Posterior vena cava (tissue), 2 donors: Measurements from ENCODE around the gene CYGB. TPM values are rescaled to one million over a fixed set of nuclear protein-coding genes. Genes with fewer than 3 reads are reported as not detected.
"Not testable (repeated sequence)": the region's sequence is repeated elsewhere in the genome, so short reads cannot be mapped to it uniquely, and the experiment has no call there.

Source experiments
- DNase-seq: peaks from one replicate; pipeline ENCODE4 v3.0.0-alpha.2; 2020; ENCODE audit warnings: low spot score
- intact Hi-C, 2 donors: fragments of 100-400 bp; cut with DNase I; formaldehyde crosslinking; loops; one replicate each; pipeline versions ENCODE4 v1.14.1 to v1.14.2; 2022 to 2023
- total RNA-seq, 2 donors: library from RNA; stranded (reverse); fragmentation: NEBNext Ultra II Directional; extraction: Animal tissue kit (Norgen Biotek cat#: 25700); gene quantifications; one replicate each; pipeline ENCODE4 v1.2.1, GENCODE V29; 2021
- donor health status: DM: yes; HTN: yes; CAD: no.
- donor health status: DM: yes; HTN: yes; CAD: no.

The CYGB gene
- total RNA-seq, 2 donors from 2014 or later: 16.3 to 24.5 TPM

DNA sequence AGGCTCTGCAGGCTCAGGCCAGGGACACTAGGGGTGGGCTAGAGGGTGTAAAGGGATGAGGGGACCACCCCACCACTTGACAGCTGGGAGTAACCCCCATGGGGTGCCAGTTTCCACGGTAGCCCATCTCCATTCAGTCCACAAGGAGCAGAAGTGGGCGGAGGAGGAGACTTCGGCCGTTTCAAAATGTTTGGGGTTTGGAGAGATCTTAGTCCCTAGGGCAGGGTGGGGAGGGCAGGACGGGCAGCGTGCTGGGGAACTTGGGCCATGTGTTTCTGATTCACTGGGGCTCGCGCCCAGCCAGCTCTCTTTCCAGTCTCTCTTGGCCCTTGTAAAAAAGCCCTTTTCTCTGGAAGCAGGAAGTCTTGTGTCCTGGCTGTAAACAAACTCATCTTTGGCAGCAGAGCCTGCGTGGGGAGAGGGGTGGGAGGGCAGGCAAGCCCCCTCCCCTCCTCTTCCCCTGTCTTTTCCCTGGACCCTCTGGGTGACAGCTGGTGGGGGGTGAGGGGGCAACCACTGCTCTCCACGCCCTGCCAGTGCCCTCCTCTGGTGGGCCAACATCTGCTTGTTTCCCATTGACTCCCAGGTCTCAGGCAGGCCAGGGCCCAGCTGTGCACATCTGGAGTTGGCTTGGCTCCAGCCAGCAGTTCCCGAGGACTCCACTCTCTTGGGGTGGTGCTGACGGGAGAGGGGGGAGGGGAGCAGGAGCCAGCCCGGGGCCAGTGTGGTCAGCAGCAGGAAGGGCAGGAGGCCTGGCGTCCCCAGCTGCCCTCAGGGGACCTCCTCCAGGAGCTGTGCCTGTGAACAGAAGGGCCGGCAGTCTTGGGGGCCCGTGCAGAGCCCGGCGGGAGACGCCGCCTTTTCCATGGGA lies 8.1 kb downstream of the CYGB start:
- peak; percentile 95 for DNase-seq
- intact Hi-C loops: loop anchor here in 1 of 2 donors (10.0 kb wide), 1 partner anchor 95 kb away; no protein-coding TSS in a partner anchor

DNA sequence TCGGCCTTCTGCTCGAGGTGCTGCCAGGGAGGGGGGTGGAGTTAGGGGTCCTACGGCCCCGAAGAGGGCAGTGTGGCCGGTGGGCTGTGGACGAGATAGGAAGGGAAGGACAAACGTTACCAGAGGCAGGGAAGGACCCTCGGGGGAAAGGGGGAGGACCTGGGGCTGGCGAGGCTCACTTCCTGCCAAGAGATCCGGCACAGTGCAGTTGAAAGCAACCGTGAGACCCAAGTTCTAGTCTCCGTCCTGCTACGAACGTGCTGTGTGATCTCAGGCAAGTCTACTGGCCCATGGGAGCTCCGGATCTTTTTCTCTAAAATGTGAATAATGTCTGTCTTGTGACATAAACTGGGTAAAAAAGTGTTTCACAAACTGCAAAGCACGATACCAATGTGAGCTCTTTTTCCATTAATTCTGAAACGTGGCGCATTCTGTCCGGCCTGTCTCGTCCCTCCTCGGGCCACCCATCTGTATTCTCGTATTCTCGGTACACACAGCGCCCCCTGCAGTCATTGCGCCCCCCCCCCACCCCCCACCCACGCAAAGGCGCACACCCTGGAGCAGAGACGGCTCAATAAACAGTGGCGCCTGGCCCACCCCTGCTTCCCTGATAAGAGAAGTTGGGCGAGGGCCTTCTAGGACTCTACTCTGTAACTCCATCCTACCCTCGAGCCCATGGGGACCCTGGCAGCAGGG lies 8.8 kb downstream of the CYGB start:
- DNase-seq: peak; percentile 88
- intact Hi-C loops: loop anchor here in 1 of 2 donors (10.0 kb wide), 1 partner anchor 96 kb away; no protein-coding TSS in a partner anchor

- intact Hi-C loops: loop anchor here in 1 of 2 donors (10.0 kb wide), 1 partner anchor 97 kb away; no protein-coding TSS in a partner anchor
- DNase-seq: peak; percentile 81
These were observed 9.4 kb downstream of the CYGB start for GRCh38 chr17:76528156-76528527.

DNA sequence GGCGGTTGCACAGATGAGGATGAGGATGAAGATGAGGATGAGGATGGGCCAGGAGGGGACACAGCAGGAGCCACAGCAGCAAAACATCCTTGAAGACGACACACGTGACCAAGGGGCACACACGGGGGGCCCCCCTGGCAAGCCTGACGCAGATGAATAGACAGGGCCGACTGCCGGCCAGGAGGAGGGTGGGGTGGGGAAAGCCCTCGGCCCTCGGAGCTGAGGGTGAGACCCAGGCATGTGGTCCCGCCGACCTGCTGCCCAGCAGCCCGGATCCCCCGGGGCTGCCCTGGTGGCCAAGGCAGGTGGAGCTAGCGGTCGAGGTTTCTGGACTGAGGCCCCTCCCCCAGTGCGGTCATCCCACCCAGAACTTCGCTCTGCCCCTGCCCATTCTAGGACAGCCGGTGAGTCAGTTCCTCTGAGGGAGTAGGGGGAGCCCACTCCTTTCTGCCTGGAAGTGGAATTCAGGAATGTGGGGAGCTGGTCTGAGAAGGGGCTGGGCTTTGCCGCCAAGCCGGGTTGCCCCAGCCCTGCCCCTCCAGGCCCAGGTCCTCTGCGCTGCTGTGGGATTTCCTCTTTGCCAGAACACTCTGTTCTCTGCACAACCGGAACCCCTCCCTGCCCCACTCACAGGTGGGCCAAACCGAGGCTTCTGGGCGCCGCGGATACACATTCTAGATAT lies 9.9 kb downstream of the CYGB start:
- intact Hi-C loops: loop anchor here in 1 of 2 donors (10.0 kb wide), 1 partner anchor 97 kb away; no protein-coding TSS in a partner anchor
- DNase-seq: peak; percentile 86

- not testable (repeated sequence) for DNase-seq
- intact Hi-C loops: loop anchor here in 1 of 2 donors (10.0 kb wide), 1 partner anchor 98 kb away; no protein-coding TSS in a partner anchor
These were observed 10.5 kb downstream of the CYGB start for GRCh38 chr17:76527016-76527415.

GRCh38 chr17:76525513-76525833 lies 12.0 kb downstream of the CYGB start:
- DNase-seq: not testable (repeated sequence)
- intact Hi-C loops: loop anchor here in 1 of 2 donors (10.0 kb wide), 1 partner anchor 99 kb away; no protein-coding TSS in a partner anchor

DNA sequence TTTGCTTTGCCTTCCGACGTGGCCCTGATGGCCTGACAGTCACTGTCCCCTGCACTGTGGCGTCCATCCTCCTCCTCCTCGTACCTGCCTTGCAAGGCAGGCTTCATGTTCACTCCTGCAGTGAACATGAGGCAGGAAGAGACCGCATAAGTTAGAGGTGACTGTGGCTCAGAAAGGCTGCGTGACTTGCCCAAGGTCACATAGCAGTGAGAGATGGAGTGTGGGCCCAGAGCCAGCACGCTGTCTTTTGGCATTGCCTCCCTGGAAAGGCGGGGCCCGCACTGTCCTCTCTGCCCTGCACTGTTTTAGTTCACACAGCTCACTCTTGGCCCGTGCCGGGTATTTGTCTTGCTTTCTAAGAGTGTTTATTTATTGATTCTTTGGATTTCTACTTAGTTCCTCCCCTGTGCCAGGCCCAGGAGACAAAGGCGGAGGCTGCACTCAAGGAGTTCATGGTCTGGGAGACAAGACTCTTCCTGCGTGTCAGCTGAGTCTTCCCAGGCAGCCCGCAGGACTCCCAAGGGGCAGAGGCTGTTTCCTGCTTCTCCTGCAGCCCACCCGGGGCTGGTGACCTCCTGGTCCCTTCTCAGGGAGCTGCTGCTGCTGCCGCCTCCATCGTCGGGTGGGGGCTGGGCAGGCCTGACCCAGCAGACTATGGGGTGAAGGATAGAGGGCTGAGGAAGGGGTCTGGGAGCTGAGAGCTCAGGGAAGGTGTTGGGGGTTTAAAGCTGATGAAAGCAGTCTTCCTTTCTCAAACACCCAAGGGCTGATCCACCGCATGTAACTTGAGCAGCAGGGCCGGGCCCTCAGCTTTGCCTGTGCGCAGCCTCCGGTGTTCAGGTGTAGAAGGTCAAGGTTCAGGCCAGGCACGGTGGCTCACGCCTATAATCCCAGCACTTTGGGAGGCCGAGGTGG lies 12.7 kb downstream of the CYGB start:
- intact Hi-C loops: loop anchor here in 1 of 2 donors (10.0 kb wide), 1 partner anchor 100 kb away; no protein-coding TSS in a partner anchor
- peak; percentile 86 for DNase-seq

- intact Hi-C loops: loop anchor here in 1 of 2 donors (10.0 kb wide), 1 partner anchor 101 kb away; no protein-coding TSS in a partner anchor
- peak; percentile 93 for DNase-seq
These were observed 14.1 kb downstream of the CYGB start for GRCh38 chr17:76523084-76524037.

DNA sequence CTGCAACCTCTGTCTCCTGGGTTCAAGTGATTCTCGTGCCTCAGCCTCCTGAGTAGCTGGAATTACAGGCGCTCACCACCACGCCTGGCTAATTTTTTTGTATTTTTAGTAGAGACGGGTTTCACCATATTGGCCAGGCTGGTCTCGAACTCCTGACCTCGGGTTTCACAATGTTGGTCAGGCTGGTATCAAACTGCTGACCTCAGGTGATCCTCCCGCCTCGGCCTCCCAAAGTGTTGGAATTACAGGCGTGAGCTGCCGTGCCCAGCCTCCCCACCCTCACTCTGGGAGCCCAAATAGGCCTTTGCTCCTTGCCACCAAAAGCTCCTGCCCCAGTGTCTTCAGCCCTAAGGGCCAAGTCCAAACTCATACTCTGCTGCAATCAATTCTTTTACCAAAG lies 15.8 kb downstream of the CYGB start:
- intact Hi-C loops: loop anchor here in 1 of 2 donors (10.0 kb wide), 1 partner anchor 103 kb away; no protein-coding TSS in a partner anchor
- not testable (repeated sequence) for DNase-seq

- DNase-seq: peak; percentile 64
- intact Hi-C loops: loop anchor here in 1 of 2 donors (10.0 kb wide), 1 partner anchor 104 kb away; no protein-coding TSS in a partner anchor
These were observed 16.2 kb downstream of the CYGB start for GRCh38 chr17:76521262-76521661.

DNA sequence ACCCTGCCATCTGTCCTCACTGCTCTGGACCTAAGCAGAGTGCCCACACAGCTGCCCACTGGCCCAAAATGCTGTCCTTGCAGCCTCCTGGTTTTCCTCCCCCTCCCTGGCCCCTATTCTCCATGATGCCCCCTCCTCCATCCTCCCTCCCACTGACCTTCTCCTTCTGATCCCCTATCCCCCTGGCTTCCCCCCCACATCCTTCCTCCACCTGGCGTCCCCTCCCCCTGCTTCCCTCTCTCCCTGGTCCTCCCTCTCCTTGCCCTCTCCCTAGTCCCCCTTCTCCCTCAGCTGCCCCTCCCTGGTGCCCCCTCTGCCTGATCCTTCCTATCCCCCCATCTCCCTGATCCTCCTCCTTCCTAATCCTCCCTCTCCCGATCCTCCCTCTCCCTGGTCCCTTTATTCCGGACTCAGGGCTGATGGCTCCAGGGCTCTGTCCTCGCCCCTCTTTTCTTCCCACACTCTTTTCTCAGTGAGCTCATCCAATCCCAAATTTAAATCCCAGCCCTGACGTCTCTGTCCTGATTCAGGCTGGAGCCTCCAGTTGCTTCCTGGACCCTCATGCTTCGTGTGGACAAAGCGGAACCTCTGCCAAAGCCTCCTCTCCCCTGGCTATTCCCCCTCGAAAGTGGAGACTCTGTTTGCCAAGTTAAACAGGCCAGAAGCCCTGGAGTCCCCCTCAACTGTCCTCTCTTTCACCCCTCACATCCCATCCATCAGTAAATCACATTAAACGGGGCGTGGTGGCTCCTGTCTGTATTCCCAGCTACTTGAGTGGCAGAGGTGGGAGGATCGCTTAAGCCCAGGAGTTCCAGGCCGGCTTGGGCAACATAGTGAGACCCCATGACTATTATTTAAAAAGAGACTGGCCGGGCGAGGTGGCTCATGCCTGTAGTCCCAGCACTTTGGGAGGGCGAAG lies 18.2 kb downstream of the CYGB start:
- intact Hi-C loops: no loop called here

GRCh38 chr17:76517638-76518038 lies 19.9 kb downstream of the CYGB start:
- intact Hi-C loops: no loop called here
- peak; percentile 78 for DNase-seq

More for the DNA sequence above, 18.2 kb downstream of the CYGB start:
- peak; percentile 49 for DNase-seq

DNA sequence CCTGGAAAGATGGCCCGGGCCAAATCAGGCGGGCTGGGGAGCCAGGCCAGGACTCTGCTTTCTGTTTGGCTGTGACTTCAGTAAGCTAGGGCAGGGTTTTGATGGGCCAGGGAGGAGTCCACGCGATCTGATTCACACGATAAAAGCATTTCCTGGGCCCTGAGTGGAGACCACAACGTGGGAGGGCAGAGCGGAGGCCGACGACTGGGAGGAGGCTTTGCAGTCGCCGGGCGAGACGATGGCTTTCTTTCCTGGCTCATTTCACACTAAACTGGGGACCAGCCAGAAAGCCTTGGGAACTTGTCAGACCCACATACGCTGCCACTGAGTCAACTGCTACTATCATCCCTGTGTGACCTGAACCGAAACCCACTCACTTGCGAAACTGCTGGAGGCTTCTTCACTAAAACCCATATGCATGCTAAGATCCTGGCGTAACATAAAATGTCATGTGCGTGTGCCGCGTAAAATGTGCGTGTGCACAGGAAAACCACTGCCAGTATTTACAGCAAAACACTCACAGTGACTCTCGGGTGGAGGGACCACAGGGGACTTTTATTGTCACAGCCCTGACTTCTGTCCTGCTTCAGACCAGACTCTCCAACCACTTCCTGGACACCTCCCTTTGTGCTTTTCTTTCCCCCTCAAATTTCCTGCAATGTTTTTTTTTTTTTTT lies 22.1 kb downstream of the CYGB start:
- peak; percentile 93 for DNase-seq

GRCh38 chr17:76514355-76514754 lies 23.2 kb downstream of the CYGB start:
- DNase-seq, intact Hi-C loops: not testable (repeated sequence)

More for the DNA sequence above, 22.1 kb downstream of the CYGB start:
- intact Hi-C loops: no loop called here

- intact Hi-C loops: no loop called here
- DNase-seq: no peak
These were observed 24.2 kb downstream of the CYGB start for GRCh38 chr17:76513306-76513692.
